ENCODE results near the gene ALDH1B1.

The ALDH1B1 gene

GRCh38 chr9:38367898-38368297 is 24.6 kb upstream of the ALDH1B1 start:
- CTCF ChIA-PET = no interaction called here

GRCh38 chr9:38368731-38369130 is 23.8 kb upstream of the ALDH1B1 start:
- DNase-seq (ENCODE audit: low read depth, low spot score) = no peak
- no peak for TF ChIP-seq CTCF (IDR thresholded peaks at IDR 0.05; ENCODE audit: insufficient read depth, low read length, missing control alignments)
- no peak overlapping the region for H3K4me3 ChIP-seq (ENCODE audit: low read depth, low read length)
- CTCF ChIA-PET = interaction anchor here (2.1 kb wide), 1 partner anchor 7 kb away, joined by 6 read pairs; no protein-coding TSS in a partner anchor
- POLR2A ChIA-PET = no interaction called here

More at GRCh38 chr9:38367898-38368297, 24.6 kb upstream of the ALDH1B1 start:
- no peak overlapping the region for H3K4me3 ChIP-seq (ENCODE audit: low read depth, low read length)
- DNase-seq (ENCODE audit: low read depth, low spot score) = no peak
- TF ChIP-seq CTCF (IDR thresholded peaks at IDR 0.05; ENCODE audit: insufficient read depth, low read length, missing control alignments) = no peak
- POLR2A ChIA-PET = no interaction called here

GRCh38 chr9:38370176-38370575 is 22.3 kb upstream of the ALDH1B1 start:
- CTCF ChIA-PET = interaction anchor here (1.0 to 2.1 kb wide), 5 partner anchors 9 to 456 kb away, joined by 3 to 6 read pairs (median 3); no protein-coding TSS in a partner anchor

GRCh38 chr9:38371495-38371894 is 21.0 kb upstream of the ALDH1B1 start:
- no peak for DNase-seq (ENCODE audit: low read depth, low spot score)
- CTCF ChIA-PET = interaction anchor here (1.4 kb wide), 1 partner anchor 23 kb away, joined by 3 read pairs; no protein-coding TSS in a partner anchor
- POLR2A ChIA-PET = no interaction called here
- H3K4me3 ChIP-seq (ENCODE audit: low read depth, low read length) = no peak overlapping the region
- TF ChIP-seq CTCF (IDR thresholded peaks at IDR 0.05; ENCODE audit: insufficient read depth, low read length, missing control alignments) = peak; percentile 6

More at GRCh38 chr9:38370176-38370575, 22.3 kb upstream of the ALDH1B1 start:
- POLR2A ChIA-PET = no interaction called here
- no peak overlapping the region for H3K4me3 ChIP-seq (ENCODE audit: low read depth, low read length)
- no peak for DNase-seq (ENCODE audit: low read depth, low spot score)
- TF ChIP-seq CTCF (IDR thresholded peaks at IDR 0.05; ENCODE audit: insufficient read depth, low read length, missing control alignments) = no peak

- H3K4me3 ChIP-seq (ENCODE audit: low read depth, low read length) = no peak overlapping the region
- no peak for TF ChIP-seq CTCF (IDR thresholded peaks at IDR 0.05; ENCODE audit: insufficient read depth, low read length, missing control alignments)
- CTCF ChIA-PET = interaction anchor here (0.7 to 1.4 kb wide), 4 partner anchors 10 to 59 kb away, joined by 3 to 7 read pairs (median 4); no protein-coding TSS in a partner anchor
- DNase-seq (ENCODE audit: low read depth, low spot score) = no peak
- POLR2A ChIA-PET = no interaction called here
Measured at GRCh38 chr9:38372762-38373619, 19.5 kb upstream of the ALDH1B1 start.

- no peak overlapping the region for H3K4me3 ChIP-seq (ENCODE audit: low read depth, low read length)
- ChIA-PET CTCF (interaction anchor here (0.9 to 1.2 kb wide), 4 partner anchors 10 to 59 kb away, joined by 3 to 7 read pairs (median 4); no protein-coding TSS in a partner anchor), POLR2A (no interaction called here)
- TF ChIP-seq CTCF (IDR thresholded peaks at IDR 0.05; ENCODE audit: insufficient read depth, low read length, missing control alignments) = no peak
- DNase-seq (ENCODE audit: low read depth, low spot score) = no peak
Measured at GRCh38 chr9:38373679-38374078, 18.8 kb upstream of the ALDH1B1 start.

Data from AG04449 (cell line).